Endothelial cell of umbilical vein (primary cell): ENCODE data around the gene TREM2. TPM values are rescaled to one million over a fixed set of nuclear protein-coding genes. Genes with fewer than 3 reads are reported as not detected.

Experiments
- BruUV-seq: library from RNA; stranded (reverse); fragments of 400-500 nt; replicated peaks from 2 replicates; lab custom pipeline; 2021; lab: Mats Ljungman, UMichigan
- CTCF ChIA-PET: fragments of 300-600, 350-600 bp; sonication (Branson Sonifier 250); formaldehyde crosslinking; loops from one replicate; lab custom pipeline; 2021; ENCODE audit warnings: antibody characterized with exemption, inconsistent platforms; lab: Charles Lee
- POLR2A ChIA-PET: fragments of 300-600, 350-600 bp; sonication (Branson Sonifier 250); formaldehyde crosslinking; loops from one replicate; lab custom pipeline; 2021; ENCODE audit warnings: antibody characterized with exemption, inconsistent platforms; lab: Charles Lee
- DNase-seq: peaks from one replicate; pipeline ENCODE4 v3.0.0-alpha.2; 2011; ENCODE audit warnings: low read depth, low spot score
- FAIRE-seq: peaks from 2 replicates; lab custom pipeline; 2011; peaks lifted over from hg19 to GRCh38; lab: Jason Lieb, UNC
- H2AFZ ChIP-seq: 2 replicates; pipeline ENCODE4 v1.6.0; 2012; ENCODE audit warnings: low read depth, low read length, control low read depth, inconsistent platforms
- H3K27ac ChIP-seq: 2 replicates; pipeline ENCODE4 v1.5.1; 2011; ENCODE audit warnings: low read depth, mild to moderate bottlenecking, control low read depth, low read length, moderate library complexity; ENCODE audit not compliant: insufficient read depth
- H3K27me3 ChIP-seq, 2 experiments: 2 replicates each; pipeline versions ENCODE4 v1.6.0 to v1.6.1; 2011; ENCODE audit warnings: low read length in 2 of 2, mixed read lengths in 1 of 2; ENCODE audit not compliant: control insufficient read depth in 2 of 2, insufficient read depth in 2 of 2
- H3K36me3 ChIP-seq, 2 experiments: 2 replicates in 1 of 2; 3 replicates in 1 of 2; pipeline ENCODE4 v1.5.1; 2011; ENCODE audit warnings: low read length in 2 of 2, mild to moderate bottlenecking in 1 of 2, moderate library complexity in 1 of 2; ENCODE audit not compliant: control insufficient read depth in 2 of 2, insufficient read depth in 2 of 2; ENCODE audit errors: extremely low read depth in 1 of 2
- H3K4me1 ChIP-seq: 3 replicates; pipeline ENCODE4 v1.5.1; 2011; ENCODE audit warnings: mild to moderate bottlenecking, low read length; ENCODE audit not compliant: control insufficient read depth, insufficient read depth; ENCODE audit errors: extremely low read depth
- H3K4me2 ChIP-seq: 2 replicates; pipeline ENCODE4 v1.6.1; 2011; ENCODE audit warnings: low read length, control low read depth, mixed read lengths; ENCODE audit not compliant: insufficient read depth
- H3K4me3 ChIP-seq, 3 experiments: fragments of 200-600 bp in 1 of 3; sonication (generic), shearing (Covaris generic) in 1 of 3; replicated peaks in 1 of 3; 2 replicates each; pipeline ENCODE4 v1.5.1; 2011 to 2016; ENCODE audit warnings: control low read depth in 3 of 3, low read length in 3 of 3, mild to moderate bottlenecking in 2 of 3, inconsistent platforms in 1 of 3, low read depth in 1 of 3, moderate library complexity in 1 of 3; ENCODE audit not compliant: insufficient read depth in 1 of 3
- H3K79me2 ChIP-seq: 2 replicates; pipeline ENCODE4 v1.6.0; 2012; ENCODE audit warnings: low read length, inconsistent platforms; ENCODE audit not compliant: control insufficient read depth, insufficient read depth
- H3K9ac ChIP-seq: replicated peaks from 2 replicates; pipeline ENCODE3; 2011; ENCODE audit warnings: low read length, control low read depth; ENCODE audit not compliant: insufficient read depth; ENCODE audit errors: extremely low read depth
- H3K9me1 ChIP-seq: replicated peaks from 3 replicates; pipeline ENCODE4 v1.6.0; 2011; ENCODE audit warnings: mild to moderate bottlenecking, low read length; ENCODE audit not compliant: control insufficient read depth, insufficient read depth; ENCODE audit errors: extremely low read depth
- H3K9me3 ChIP-seq: replicated peaks from 2 replicates; pipeline ENCODE4 v1.5.1; 2012; ENCODE audit warnings: low read length, inconsistent platforms; ENCODE audit not compliant: control insufficient read depth, insufficient read depth
- H4K20me1 ChIP-seq: replicated peaks from 2 replicates; pipeline ENCODE3; 2011; ENCODE audit warnings: mild to moderate bottlenecking, low read length; ENCODE audit not compliant: control insufficient read depth, insufficient read depth; ENCODE audit errors: extremely low read depth
- EZH2 ChIP-seq: IDR thresholded peaks from 2 replicates; pipeline ENCODE4 v1.6.1; 2012; ENCODE audit warnings: borderline replicate concordance, low read depth, mild to moderate bottlenecking, moderate library complexity, low read length, inconsistent platforms; ENCODE audit not compliant: severe bottlenecking
- FOS ChIP-seq: IDR thresholded peaks from 2 replicates; pipeline ENCODE4 v1.6.1; 2011; ENCODE audit warnings: mild to moderate bottlenecking, low read length, moderate library complexity, borderline replicate concordance; ENCODE audit not compliant: insufficient read depth
- JUN ChIP-seq: IDR thresholded peaks from 2 replicates; pipeline ENCODE4 v1.6.1; 2011; ENCODE audit warnings: borderline replicate concordance, low read depth; ENCODE audit not compliant: insufficient read length, insufficient read depth
- MYC ChIP-seq: IDR thresholded peaks from one replicate; pipeline ENCODE4 v1.6.1; 2011; ENCODE audit warnings: mild to moderate bottlenecking, low read depth, low read length
- POLR2AphosphoS5 ChIP-seq: IDR thresholded peaks from 2 replicates; pipeline ENCODE4 v1.6.1; 2012; ENCODE audit warnings: low read depth, mild to moderate bottlenecking, control low read depth, low read length, moderate library complexity; ENCODE audit not compliant: insufficient read depth
- dilution Hi-C: fragments of 300-500 bp; cut with MboI; formaldehyde crosslinking; loops from one replicate; pipeline ENCODE4 v1.15.0; 2019; ENCODE audit warnings: low sequenced_read_pairs; ENCODE audit not compliant: extremely low pct_ligation_motif_present
- intact Hi-C: fragments of 100-400 bp; cut with micrococcal nuclease; formaldehyde crosslinking; loops from one replicate; pipeline ENCODE4 v1.10.0; 2022
- polyA plus RNA-seq, 4 experiments: library from polyadenylated mRNA; depleted of rRNA in 3 of 4; stranded (reverse) in 3 of 4; unstranded in 1 of 4; fragments of >200 nt; gene quantifications; 2 replicates each; pipeline versions ENCODE4 v1.2.1 to v1.2.3, GENCODE V29; 2011 to 2012; ENCODE audit warnings: missing spikeins in 1 of 4
- total RNA-seq: library from RNA; stranded (reverse); gene quantifications from 2 replicates; pipeline ENCODE4 v1.2.3, GENCODE V29; 2021
- TF ChIP-seq, protein P1 (sequence below): IDR thresholded peaks from 2 replicates; pipeline ENCODE4 v1.6.1; 2011; ENCODE audit not compliant: insufficient read depth, insufficient read length

Gene TREM2
- total and polyA plus RNA-seq, 2 donors (not counting 3 experiments of a cell fraction or from before 2014, with no cell fraction given): not detected

- intact Hi-C loops (no loop called here), dilution Hi-C loops (no loop called here)
- ChIA-PET POLR2A (no interaction called here), CTCF (interaction anchor here (1.3 to 5.0 kb wide), 2 partner anchors 10 to 15 kb away, joined by 3 to 28 read pairs; no protein-coding TSS in a partner anchor)
- Histone ChIP-seq H3K4me3 (no peak overlapping the region), H3K79me2 (no peaks in the 10 kb centered on the region), H3K4me1 (no peaks in the 10 kb centered on the region), H4K20me1 (no peaks in the 10 kb centered on the region), H2AFZ (no peak overlapping the region), H3K36me3 (no peaks in the 10 kb centered on the region), H3K9me3 (no peaks in the 10 kb centered on the region), H3K27ac (no peak overlapping the region), H3K4me2 (no peak overlapping the region), H3K9me1 (no peaks in the 10 kb centered on the region), H3K9ac (no peak overlapping the region), H3K27me3 (peaks cover 0 to 2% of the 10 kb centered on the region in 2 experiments)
- FAIRE-seq (peak; percentile 24), DNase-seq (peak; percentile 21)
- no peak for TF ChIP-seq POLR2AphosphoS5
- TF ChIP-seq, protein P1, sequence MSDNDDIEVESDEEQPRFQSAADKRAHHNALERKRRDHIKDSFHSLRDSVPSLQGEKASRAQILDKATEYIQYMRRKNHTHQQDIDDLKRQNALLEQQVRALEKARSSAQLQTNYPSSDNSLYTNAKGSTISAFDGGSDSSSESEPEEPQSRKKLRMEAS: no peak
- no peak for TF ChIP-seq EZH2
- TF ChIP-seq JUN: no peak
- TF ChIP-seq MYC: no peak
- TF ChIP-seq FOS: no peak
- BruUV-seq: no TSS peak
Observed at GRCh38 chr6:41167173-41167963, 4.5 kb upstream of the TREM2 start.
